Skin of body (tissue), 1 donor: ENCODE measurements around the gene MSS51. TPM values are rescaled to one million over a fixed set of nuclear protein-coding genes. Genes with fewer than 3 reads are reported as not detected.

Experiments
- total RNA-seq: library from RNA; depleted of rRNA; stranded (reverse); fragments of >200 nt; gene quantifications from one replicate; pipeline ENCODE4 v1.2.3, GENCODE V29; 2014

The MSS51 gene
- total RNA-seq, 1 donor from 2014 or later = 9.1 TPM

Other genes starting within 250 kb of the MSS51 start
- 17.2 TPM for gene DNAJC9, start 186.3 kb downstream of the MSS51 start, total RNA-seq
- 35.4 TPM for gene MRPS16, start 180.9 kb downstream of the MSS51 start, total RNA-seq
- gene CFAP70, start 74.7 kb downstream of the MSS51 start, total RNA-seq = 3.4 TPM
- gene ANXA7, start 19.5 kb downstream of the MSS51 start, total RNA-seq = 47.4 TPM
- 61.3 TPM for gene PPP3CB, start 62.5 kb upstream of the MSS51 start, total RNA-seq
- 34.8 TPM for gene USP54, start 157.8 kb upstream of the MSS51 start, total RNA-seq
- 122 TPM for gene MYOZ1, start 207.9 kb upstream of the MSS51 start, total RNA-seq
- gene SYNPO2L, start 222.5 kb upstream of the MSS51 start, total RNA-seq = 2.8 TPM